C4-2B (cell line): ENCODE data around the gene CBY2.

Experiments
- H3K27ac ChIP-seq: fragments of 450-650 bp; 2 replicates; pipeline ENCODE4 v1.5.1; 2017
- ZFX ChIP-seq: fragments of 450-650 bp; IDR thresholded peaks from 2 replicates; pipeline ENCODE4 v1.6.1; 2017
- TF ChIP-seq, protein P1 (sequence below): fragments of 450-650 bp; conservative IDR thresholded peaks from 2 replicates; pipeline ENCODE4 v1.5.1; 2017; ENCODE audit warnings: mild to moderate bottlenecking

CBY2 gene

DNA sequence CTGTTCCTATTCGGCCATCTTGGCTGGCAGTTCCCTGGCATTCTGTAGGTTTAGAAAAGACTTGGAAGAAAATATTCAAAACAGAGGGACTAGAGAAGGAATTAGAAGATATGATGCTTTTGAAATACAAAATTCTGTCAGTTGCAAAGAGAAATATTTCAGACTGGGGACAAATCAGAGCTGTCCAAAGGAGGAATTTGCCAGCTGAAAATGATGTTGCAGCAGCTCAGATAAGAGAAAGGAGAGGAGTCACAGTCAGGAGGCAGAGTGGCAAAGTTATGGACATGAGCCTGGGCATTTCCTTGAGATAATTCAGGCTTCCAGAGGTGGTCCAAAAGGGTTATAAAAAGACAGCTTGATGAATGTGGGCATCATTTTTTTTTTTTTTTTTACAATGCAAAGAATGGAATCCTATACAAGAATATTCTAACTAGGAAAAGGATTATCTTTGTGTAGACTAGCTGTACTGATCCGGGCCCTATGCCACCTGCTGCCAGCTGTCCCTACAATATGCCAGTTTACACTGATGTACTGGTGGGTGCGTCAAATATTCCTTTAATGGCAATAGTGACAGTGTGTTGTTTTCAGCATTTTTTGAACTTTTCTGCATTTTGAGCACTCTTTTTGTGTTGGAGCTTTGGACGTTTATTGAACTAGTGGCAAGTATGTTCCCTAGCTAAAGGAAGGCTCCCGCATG lies 31.8 kb upstream of the CBY2 start:
- TF ChIP-seq, protein P1, sequence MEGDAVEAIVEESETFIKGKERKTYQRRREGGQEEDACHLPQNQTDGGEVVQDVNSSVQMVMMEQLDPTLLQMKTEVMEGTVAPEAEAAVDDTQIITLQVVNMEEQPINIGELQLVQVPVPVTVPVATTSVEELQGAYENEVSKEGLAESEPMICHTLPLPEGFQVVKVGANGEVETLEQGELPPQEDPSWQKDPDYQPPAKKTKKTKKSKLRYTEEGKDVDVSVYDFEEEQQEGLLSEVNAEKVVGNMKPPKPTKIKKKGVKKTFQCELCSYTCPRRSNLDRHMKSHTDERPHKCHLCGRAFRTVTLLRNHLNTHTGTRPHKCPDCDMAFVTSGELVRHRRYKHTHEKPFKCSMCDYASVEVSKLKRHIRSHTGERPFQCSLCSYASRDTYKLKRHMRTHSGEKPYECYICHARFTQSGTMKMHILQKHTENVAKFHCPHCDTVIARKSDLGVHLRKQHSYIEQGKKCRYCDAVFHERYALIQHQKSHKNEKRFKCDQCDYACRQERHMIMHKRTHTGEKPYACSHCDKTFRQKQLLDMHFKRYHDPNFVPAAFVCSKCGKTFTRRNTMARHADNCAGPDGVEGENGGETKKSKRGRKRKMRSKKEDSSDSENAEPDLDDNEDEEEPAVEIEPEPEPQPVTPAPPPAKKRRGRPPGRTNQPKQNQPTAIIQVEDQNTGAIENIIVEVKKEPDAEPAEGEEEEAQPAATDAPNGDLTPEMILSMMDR: no peak
- TF ChIP-seq ZFX: no peak
- H3K27ac ChIP-seq: no peak overlapping the region

GRCh38 chr13:45674908-45675307 lies 27.2 kb upstream of the CBY2 start:
- TF ChIP-seq, protein P1: no peak
- no peak overlapping the region for H3K27ac ChIP-seq

DNA sequence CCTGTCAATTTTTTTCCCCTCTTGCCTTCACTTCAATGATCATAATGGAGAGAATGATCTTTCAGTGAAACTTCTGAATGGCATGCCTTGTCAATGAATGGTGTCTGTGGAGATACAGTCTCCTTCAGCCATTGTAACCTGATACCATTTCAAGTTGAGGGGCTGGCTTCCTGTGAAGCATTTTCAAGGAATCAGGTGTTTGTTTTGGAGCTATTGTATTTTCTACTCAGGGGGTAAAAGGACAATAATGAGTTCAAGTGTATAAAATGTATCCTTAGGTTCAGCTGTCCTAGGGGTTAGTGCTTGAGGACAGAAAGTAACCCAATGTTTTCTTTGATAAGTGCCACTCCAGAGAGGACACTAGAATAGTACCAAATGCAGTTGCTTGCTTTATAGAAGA lies 23.8 kb upstream of the CBY2 start:
- H3K27ac ChIP-seq: no peak overlapping the region

DNA sequence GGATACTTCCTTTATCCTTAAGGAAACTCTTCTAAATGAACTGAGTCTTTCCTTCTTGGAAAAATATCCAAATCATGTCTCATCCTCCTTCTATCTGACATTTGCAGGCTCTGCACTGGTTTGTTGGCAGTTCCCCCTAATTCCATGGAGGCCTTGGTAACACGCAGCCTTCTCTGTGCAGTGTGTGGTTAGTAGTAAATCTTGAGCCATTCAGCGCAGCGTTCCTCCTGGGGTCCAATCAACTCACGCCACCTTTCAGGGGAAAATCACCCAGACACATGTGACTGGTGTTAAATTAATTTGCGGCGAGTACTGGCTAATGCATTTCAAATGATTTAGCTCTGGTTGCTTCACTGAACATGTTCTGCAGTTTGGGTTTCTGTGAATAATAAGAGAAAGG lies 21.0 kb upstream of the CBY2 start:
- no peak for TF ChIP-seq ZFX
- TF ChIP-seq, protein P1: no peak
- H3K27ac ChIP-seq: no peak overlapping the region

More for the DNA sequence above, 23.8 kb upstream of the CBY2 start:
- TF ChIP-seq, protein P1: no peak
- no peak for TF ChIP-seq ZFX

- no peak for TF ChIP-seq ZFX
- TF ChIP-seq, protein P1: no peak
- H3K27ac ChIP-seq: no peak overlapping the region
Measured at GRCh38 chr13:45682494-45683008, 19.6 kb upstream of the CBY2 start.

GRCh38 chr13:45683701-45684100 lies 18.4 kb upstream of the CBY2 start:
- no peak overlapping the region for H3K27ac ChIP-seq
- no peak for TF ChIP-seq ZFX
- TF ChIP-seq, protein P1: no peak; the same call in 1 of the 2 replicates

GRCh38 chr13:45688577-45688976 lies 13.5 kb upstream of the CBY2 start:
- no peak overlapping the region for H3K27ac ChIP-seq
- no peak for TF ChIP-seq ZFX

GRCh38 chr13:45690636-45691035 lies 11.5 kb upstream of the CBY2 start:
- H3K27ac ChIP-seq: no peak overlapping the region
- TF ChIP-seq, protein P1: no peak
- TF ChIP-seq ZFX: no peak
